Activated naive CD4-positive, alpha-beta T cell treated with anti-CD3 and anti-CD28 coated beads for 36 hours (primary cell): ENCODE measurements around the gene ARHGAP9. TPM values are rescaled to one million over a fixed set of nuclear protein-coding genes. Genes with fewer than 3 reads are reported as not detected.
"Not testable (repeated sequence)": the region's sequence is repeated elsewhere in the genome, so short reads cannot be mapped to it uniquely, and the experiment has no call there.

Source experiments
- CTCF ChIA-PET: fragments of 350-600 bp; sonication (Branson Sonifier 250); formaldehyde crosslinking; loops from one replicate; lab custom pipeline; 2021; ENCODE audit warnings: antibody characterized with exemption; lab: Charles Lee
- DNase-seq: peaks from one replicate; pipeline ENCODE4 v3.0.0-alpha.2; 2020
- H3K27ac Mint-ChIP-seq: one replicate; pipeline ENCODE4 v1.8.0; 2021; ENCODE audit warnings: mild to moderate bottlenecking, mixed read lengths
- H3K27me3 Mint-ChIP-seq: one replicate; pipeline ENCODE4 v1.8.0; 2021; ENCODE audit warnings: low read depth, mixed read lengths
- H3K36me3 Mint-ChIP-seq: one replicate; pipeline ENCODE4 v1.8.0; 2021; ENCODE audit warnings: low read depth, mixed read lengths
- H3K4me1 Mint-ChIP-seq: one replicate; pipeline ENCODE4 v1.8.0; 2021; ENCODE audit warnings: low read depth, mixed read lengths
- H3K4me3 Mint-ChIP-seq: one replicate; pipeline ENCODE4 v1.8.0; 2021; ENCODE audit warnings: mild to moderate bottlenecking, moderate library complexity, mixed read lengths
- H3K9me3 Mint-ChIP-seq: one replicate; pipeline ENCODE4 v1.8.0; 2021; ENCODE audit warnings: mixed read lengths
- intact Hi-C: fragments of 100-400 bp; cut with micrococcal nuclease; formaldehyde crosslinking; loops from one replicate; pipeline ENCODE4 v1.15.1; 2023
- total RNA-seq, 2 experiments: library from RNA; stranded (reverse); gene quantifications; one replicate each; pipeline ENCODE4 v1.2.3, GENCODE V29; 2021

ARHGAP9 gene
- total RNA-seq, 2 experiments from 2014 or later: 95.9 to 97.9 TPM

DNA sequence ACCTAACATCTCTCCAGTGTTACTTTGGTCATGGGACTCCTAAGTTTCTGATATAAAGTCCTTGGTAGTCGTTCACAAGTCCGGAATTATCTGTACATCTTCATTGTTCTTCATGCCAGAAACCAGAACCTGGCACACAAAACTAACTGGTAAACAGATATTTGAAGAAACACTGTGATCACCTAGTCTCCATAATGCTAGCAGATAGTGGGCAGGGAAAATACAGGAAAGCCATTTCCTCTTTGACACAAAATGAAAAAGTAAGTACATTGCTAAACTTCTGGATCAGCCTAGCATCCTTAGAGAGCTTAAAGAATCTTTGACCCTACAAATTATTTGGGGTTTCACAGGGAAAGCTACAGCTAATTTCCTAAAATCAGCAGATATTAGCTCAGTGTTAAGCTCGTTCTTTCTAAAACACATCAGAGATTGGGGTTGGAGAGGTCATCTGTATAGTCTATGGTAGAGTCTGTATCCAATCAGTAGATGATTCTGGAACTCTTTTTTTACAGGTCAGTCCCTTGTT lies 35.8 kb upstream of the ARHGAP9 start:
- DNase-seq: no peak
- intact Hi-C loops: no loop called here
- peaks cover 35% of the 10 kb centered on the region for H3K4me1 Mint-ChIP-seq
- no peak overlapping the region for H3K4me3 Mint-ChIP-seq
- CTCF ChIA-PET: interaction anchor here (0.5 to 1.6 kb wide), 2 partner anchors 39 to 51 kb away, joined by 3 to 4 read pairs; no protein-coding TSS in a partner anchor
- peak overlapping the region; percentile 6 for H3K27ac Mint-ChIP-seq
- H3K27me3 Mint-ChIP-seq: no peaks in the 10 kb centered on the region
- peaks cover 78% of the 10 kb centered on the region for H3K36me3 Mint-ChIP-seq
- H3K9me3 Mint-ChIP-seq: no peaks in the 10 kb centered on the region

DNA sequence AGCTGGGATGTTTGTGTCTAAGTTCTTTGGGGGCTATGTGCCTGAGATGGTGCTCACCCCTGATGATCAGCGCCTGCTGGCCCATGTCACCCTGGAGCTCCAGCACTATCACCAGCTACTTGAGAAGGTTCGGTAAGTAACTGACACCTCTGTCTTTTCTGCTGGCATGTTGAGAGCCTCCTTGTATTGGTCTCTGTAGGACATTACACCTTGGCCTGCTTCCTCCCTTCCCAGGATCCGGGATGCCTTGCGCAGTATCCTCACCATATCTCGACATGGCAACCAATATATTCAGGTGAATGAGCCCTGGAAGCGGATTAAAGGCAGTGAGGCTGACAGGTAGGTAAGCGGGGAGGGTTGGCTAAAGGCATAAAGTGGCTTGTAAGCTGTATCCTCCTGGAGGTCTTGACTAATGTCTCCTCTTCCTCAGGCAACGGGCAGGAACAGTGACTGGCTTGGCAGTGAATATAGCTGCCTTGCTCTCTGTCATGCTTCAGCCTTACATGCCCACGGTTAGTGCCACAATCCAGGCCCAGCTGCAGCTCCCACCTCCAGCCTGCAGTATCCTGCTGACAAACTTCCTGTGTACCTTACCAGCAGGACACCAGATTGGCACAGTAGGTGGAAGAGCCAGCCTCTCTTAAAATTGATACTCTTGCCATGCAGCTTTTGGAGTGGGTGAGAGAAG lies 35.2 kb upstream of the ARHGAP9 start:
- Mint-ChIP-seq H3K4me1 (peaks cover 35% of the 10 kb centered on the region), H3K27ac (peak overlapping the region; percentile 6), H3K9me3 (no peaks in the 10 kb centered on the region), H3K4me3 (no peak overlapping the region), H3K36me3 (peaks cover 74% of the 10 kb centered on the region), H3K27me3 (no peaks in the 10 kb centered on the region)
- CTCF ChIA-PET: interaction anchor here (0.5 to 1.6 kb wide), 3 partner anchors 38 to 56 kb away, joined by 3 to 4 read pairs (median 4); no protein-coding TSS in a partner anchor
- DNase-seq: no peak
- intact Hi-C loops: no loop called here

DNA sequence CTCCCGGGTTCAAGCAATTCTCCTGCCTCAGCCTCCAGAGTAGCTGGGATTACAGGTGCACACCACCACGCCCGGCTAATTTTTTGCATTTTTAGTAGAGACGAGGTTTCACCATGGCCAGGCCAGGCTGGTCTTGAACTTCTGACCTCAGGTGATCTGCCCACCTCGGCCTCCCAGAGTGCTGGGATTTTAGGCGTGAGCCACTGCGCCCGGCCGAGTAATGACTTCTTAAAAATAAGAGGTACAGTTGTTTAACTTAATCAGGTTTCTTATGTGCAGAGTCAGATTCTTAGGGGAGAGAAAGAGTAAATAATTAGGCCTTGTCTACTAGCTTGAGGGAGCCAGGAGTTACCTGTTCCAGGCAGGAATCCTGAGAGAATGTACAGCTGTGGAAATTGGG lies 34.6 kb upstream of the ARHGAP9 start:
- CTCF ChIA-PET: interaction anchor here (0.7 to 1.6 kb wide), 2 partner anchors 38 to 55 kb away, joined by 4 read pairs; no protein-coding TSS in a partner anchor
- H3K27me3 Mint-ChIP-seq, H3K4me3 Mint-ChIP-seq, H3K9me3 Mint-ChIP-seq, DNase-seq, intact Hi-C loops: not testable (repeated sequence)
- peaks cover 32% of the 10 kb centered on the region for H3K4me1 Mint-ChIP-seq
- H3K36me3 Mint-ChIP-seq: peaks cover 72% of the 10 kb centered on the region
- peak overlapping the region; percentile 6 for H3K27ac Mint-ChIP-seq

DNA sequence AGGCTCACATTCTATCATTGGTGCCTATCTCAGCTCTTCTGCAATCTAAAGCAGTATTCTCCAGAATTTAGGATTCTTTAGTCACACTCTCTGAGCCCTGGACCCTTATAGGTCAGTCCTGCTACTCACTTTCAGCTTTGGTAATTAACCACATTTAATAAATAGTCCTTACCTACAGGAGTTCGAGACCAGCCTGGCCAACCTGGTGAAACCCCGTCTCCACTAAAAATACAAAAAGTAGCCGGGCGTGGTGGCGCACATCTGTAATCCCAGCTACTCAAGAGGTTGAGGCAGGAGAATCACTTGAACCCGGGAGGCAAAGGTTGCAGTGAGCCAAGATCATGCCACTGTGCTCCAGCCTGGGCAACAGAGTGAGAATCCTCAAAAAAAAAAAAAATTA lies 34.0 kb upstream of the ARHGAP9 start:
- intact Hi-C loops, DNase-seq, H3K9me3 Mint-ChIP-seq, H3K4me3 Mint-ChIP-seq, H3K27me3 Mint-ChIP-seq: not testable (repeated sequence)
- H3K4me1 Mint-ChIP-seq: peaks cover 27% of the 10 kb centered on the region
- CTCF ChIA-PET: interaction anchor here (1.8 kb wide), 1 partner anchor 37 kb away, joined by 5 read pairs; no protein-coding TSS in a partner anchor
- H3K27ac Mint-ChIP-seq: peak overlapping the region; percentile 55
- peaks cover 70% of the 10 kb centered on the region for H3K36me3 Mint-ChIP-seq

DNA sequence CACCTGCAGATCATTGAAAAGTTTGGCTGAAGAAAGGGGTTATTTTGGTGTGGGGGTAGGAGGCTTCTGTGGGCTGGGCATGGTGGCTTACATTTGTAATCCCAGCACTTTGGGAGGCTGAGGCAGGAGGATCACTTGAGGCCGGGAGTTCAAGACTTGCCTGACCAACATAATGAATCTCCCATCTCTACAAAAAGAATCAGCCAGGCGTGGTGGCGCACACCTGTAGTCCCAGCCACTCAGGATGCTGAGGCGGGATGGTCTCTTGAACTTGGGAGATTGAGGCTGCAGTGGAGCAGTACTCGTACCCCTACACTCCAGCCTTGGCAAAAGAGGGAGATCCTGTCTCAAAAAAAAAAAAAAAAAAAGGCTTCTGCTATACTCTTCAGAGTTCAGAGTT lies 33.6 kb upstream of the ARHGAP9 start:
- Mint-ChIP-seq H3K27ac (peak overlapping the region; percentile 55), H3K9me3 (no peaks in the 10 kb centered on the region), H3K4me3 (no peak overlapping the region), H3K4me1 (peaks cover 22% of the 10 kb centered on the region), H3K27me3 (no peaks in the 10 kb centered on the region), H3K36me3 (peaks cover 71% of the 10 kb centered on the region)
- intact Hi-C loops: no loop called here
- DNase-seq: no peak
- CTCF ChIA-PET: interaction anchor here (1.8 kb wide), 1 partner anchor 37 kb away, joined by 5 read pairs; no protein-coding TSS in a partner anchor

DNA sequence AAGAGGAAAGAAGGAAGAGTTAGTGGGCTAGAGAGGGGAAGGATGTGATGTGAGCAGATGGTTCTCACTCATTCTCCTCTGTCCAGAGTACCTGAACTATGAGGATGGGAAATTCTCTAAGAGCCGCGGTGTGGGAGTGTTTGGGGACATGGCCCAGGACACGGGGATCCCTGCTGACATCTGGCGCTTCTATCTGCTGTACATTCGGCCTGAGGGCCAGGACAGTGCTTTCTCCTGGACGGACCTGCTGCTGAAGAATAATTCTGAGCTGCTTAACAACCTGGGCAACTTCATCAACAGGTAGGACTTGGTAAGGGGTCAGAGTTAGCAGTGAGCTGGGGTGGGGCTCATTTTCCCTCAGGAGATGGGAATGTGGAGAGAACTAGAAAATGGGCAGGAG lies 33.0 kb upstream of the ARHGAP9 start:
- H3K4me1 Mint-ChIP-seq: peaks cover 16% of the 10 kb centered on the region
- CTCF ChIA-PET: interaction anchor here (0.6 to 1.8 kb wide), 4 partner anchors 22 to 236 kb away, joined by 3 to 5 read pairs (median 4); no protein-coding TSS in a partner anchor
- intact Hi-C loops: no loop called here
- H3K9me3 Mint-ChIP-seq: no peaks in the 10 kb centered on the region
- no peak overlapping the region for H3K4me3 Mint-ChIP-seq
- peak overlapping the region; percentile 55 for H3K27ac Mint-ChIP-seq
- H3K36me3 Mint-ChIP-seq: peaks cover 71% of the 10 kb centered on the region
- no peaks in the 10 kb centered on the region for H3K27me3 Mint-ChIP-seq
- DNase-seq: no peak

DNA sequence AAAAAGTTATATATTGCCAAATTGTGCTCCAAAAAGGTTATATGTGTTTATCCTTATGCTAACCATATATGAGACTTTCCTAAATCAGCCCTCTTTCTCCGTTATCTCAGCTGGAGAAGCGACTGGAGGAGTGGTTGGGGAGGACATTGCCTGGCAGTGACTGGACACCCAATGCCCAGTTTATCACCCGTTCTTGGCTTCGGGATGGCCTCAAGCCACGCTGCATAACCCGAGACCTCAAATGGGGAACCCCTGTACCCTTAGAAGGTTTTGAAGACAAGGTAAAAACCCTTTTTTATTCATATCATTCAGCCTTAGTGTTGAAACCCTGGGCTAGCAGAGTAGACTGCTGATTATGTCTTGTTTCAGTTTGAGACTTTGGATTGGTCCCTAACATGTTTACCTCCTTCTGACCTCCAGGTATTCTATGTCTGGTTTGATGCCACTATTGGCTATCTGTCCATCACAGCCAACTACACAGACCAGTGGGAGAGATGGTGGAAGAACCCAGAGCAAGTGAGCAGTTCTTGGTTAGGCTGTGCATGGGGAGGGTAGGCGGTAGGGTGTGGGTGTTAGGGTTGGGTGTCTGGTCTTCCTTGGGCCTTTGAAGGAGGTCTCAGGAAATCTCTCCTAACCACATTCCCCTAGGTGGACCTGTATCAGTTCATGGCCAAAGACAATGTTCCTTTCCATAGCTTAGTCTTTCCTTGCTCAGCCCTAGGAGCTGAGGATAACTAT lies 32.1 kb upstream of the ARHGAP9 start:
- CTCF ChIA-PET: interaction anchor here (1.1 to 1.8 kb wide), 3 partner anchors 22 to 56 kb away, joined by 3 to 5 read pairs (median 5); no protein-coding TSS in a partner anchor
- Mint-ChIP-seq H3K4me3 (no peak overlapping the region), H3K27ac (peak overlapping the region; percentile 69), H3K9me3 (no peaks in the 10 kb centered on the region), H3K4me1 (peaks cover 7% of the 10 kb centered on the region), H3K36me3 (peaks cover 62% of the 10 kb centered on the region), H3K27me3 (no peaks in the 10 kb centered on the region)
- DNase-seq: no peak
- intact Hi-C loops: no loop called here

DNA sequence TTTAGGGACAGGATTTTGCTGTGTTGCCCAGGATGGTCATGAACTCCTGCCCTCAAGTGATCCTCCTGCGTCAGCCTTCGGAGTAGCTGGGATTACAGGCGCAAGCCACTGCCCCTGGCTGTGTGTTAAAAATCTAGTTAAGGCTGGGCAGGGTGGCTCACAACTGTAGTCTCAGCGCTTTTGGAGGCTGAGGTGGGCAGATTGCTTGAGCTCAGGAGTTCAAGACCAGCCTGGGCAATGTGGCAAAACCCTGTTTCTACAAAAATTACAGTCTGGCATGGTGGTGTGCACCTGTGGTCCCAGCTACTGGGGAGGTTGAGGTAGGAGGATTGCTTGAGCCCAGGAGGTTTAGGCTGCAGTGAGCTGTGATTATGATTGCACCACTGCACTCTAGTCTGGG lies 31.5 kb upstream of the ARHGAP9 start:
- CTCF ChIA-PET: interaction anchor here (1.7 kb wide), 1 partner anchor 55 kb away, joined by 5 read pairs; no protein-coding TSS in a partner anchor
- Mint-ChIP-seq H3K4me1 (peaks cover 4% of the 10 kb centered on the region), H3K27me3 (no peaks in the 10 kb centered on the region), H3K4me3 (no peak overlapping the region), H3K27ac (no peak overlapping the region), H3K36me3 (peaks cover 61% of the 10 kb centered on the region), H3K9me3 (no peaks in the 10 kb centered on the region)
- intact Hi-C loops: no loop called here
- DNase-seq: no peak

DNA sequence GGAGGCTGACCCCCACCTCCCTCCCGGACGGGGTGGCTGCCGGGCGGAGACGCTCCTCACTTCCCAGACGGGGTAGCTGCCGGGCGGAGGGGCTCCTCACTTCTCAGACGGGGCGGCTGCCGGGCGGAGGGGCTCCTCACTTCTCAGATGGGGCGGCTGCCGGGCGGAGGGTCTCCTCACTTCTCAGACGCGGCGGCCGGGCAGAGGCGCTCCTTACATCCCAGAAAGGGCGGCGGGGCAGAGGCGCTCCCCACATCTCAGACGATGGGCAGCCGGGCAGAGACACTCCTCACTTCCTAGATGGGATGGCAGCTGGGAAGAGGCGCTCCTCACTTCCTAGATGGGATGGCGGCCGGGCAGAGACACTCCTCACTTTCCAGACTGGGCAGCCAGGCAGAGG lies 28.1 kb upstream of the ARHGAP9 start:
- DNase-seq, H3K27ac Mint-ChIP-seq, H3K4me3 Mint-ChIP-seq, intact Hi-C loops, H3K4me1 Mint-ChIP-seq, CTCF ChIA-PET, H3K9me3 Mint-ChIP-seq, H3K27me3 Mint-ChIP-seq: not testable (repeated sequence)
- H3K36me3 Mint-ChIP-seq: peaks cover 56% of the 10 kb centered on the region

DNA sequence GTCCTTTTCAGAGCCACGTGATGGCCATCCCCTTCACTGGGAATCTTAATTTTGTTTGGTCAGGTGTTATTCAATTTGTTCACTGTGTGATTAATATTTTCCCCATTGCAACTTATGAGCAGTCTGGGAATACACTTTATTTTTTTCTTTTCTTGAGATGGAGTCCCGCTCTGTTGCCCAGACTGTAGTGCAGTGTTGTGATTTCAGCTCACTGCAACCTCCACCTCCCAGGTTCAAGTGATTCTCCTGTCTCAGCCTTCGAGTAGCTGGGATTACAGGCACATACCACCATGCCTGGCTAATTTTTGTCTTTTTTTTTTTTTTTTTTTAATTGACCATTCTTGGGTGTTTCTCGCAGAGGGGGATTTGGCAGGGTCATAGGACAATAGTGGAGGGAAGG lies 26.9 kb upstream of the ARHGAP9 start:
- H3K27ac Mint-ChIP-seq, H3K4me1 Mint-ChIP-seq, H3K4me3 Mint-ChIP-seq, intact Hi-C loops, DNase-seq, H3K27me3 Mint-ChIP-seq, H3K9me3 Mint-ChIP-seq: not testable (repeated sequence)
- peaks cover 52% of the 10 kb centered on the region for H3K36me3 Mint-ChIP-seq
- CTCF ChIA-PET: interaction anchor here (1.6 kb wide), 1 partner anchor 31 kb away, joined by 3 read pairs; no protein-coding TSS in a partner anchor

DNA sequence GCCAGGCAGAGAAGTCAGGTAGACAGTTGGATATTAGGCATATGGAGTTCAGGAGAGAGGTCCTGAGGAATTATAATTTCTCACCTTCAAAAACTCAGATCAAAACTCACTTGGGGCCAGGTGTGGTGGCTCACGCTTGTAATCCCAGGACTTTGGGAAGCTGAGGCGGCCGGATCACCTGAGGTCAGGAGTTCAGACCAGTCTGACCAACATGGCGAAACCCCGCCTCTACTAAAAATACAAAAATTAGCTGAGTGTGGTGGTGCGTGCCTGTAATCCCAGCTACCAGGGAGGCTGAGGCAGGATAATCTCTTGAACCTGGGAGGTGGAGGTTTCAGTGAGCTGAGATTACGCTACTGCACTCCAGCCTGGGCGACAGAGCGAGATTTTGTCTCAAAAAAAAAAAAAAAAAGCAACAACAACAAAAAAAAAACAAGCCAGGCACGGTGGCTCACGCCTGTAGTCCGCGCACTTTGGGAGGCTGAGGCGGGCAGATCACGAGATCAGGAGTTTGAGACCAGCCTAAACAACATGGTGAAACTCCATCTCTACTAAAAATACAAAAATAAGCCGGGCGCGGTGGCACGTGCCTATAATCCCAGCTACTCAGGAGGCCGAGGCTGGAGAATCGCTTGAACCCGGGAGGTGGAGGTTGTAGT lies 22.8 kb upstream of the ARHGAP9 start:
- H3K9me3 Mint-ChIP-seq, intact Hi-C loops, H3K27ac Mint-ChIP-seq, DNase-seq, H3K27me3 Mint-ChIP-seq, H3K4me1 Mint-ChIP-seq, H3K4me3 Mint-ChIP-seq: not testable (repeated sequence)
- peaks cover 67% of the 10 kb centered on the region for H3K36me3 Mint-ChIP-seq
- CTCF ChIA-PET: interaction anchor here (0.6 to 0.8 kb wide), 2 partner anchors 31 to 402 kb away, joined by 3 to 4 read pairs; no protein-coding TSS in a partner anchor

DNA sequence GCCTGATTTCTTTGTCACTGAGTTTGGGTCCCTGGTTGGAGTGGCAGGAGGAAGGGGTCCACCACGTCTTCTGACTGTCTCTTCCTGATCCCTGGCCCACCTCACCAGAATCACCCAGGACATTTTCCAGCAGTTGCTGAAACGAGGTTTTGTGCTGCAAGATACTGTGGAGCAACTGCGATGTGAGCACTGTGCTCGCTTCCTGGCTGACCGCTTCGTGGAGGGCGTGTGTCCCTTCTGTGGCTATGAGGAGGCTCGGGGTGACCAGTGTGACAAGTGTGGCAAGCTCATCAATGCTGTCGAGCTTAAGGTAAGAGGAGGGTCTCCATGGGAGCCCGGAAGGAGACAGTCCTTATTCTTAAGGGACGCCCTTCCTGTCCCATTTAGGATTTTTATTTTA lies 20.5 kb upstream of the ARHGAP9 start:
- H3K27me3 Mint-ChIP-seq: no peaks in the 10 kb centered on the region
- peaks cover 75% of the 10 kb centered on the region for H3K36me3 Mint-ChIP-seq
- CTCF ChIA-PET: no interaction called here
- intact Hi-C loops: no loop called here
- H3K4me1 Mint-ChIP-seq: peaks cover 10% of the 10 kb centered on the region
- no peak for DNase-seq
- no peak overlapping the region for H3K4me3 Mint-ChIP-seq
- no peaks in the 10 kb centered on the region for H3K9me3 Mint-ChIP-seq
- no peak overlapping the region for H3K27ac Mint-ChIP-seq
